ENCODE data around the gene RANBP1.

DNA sequence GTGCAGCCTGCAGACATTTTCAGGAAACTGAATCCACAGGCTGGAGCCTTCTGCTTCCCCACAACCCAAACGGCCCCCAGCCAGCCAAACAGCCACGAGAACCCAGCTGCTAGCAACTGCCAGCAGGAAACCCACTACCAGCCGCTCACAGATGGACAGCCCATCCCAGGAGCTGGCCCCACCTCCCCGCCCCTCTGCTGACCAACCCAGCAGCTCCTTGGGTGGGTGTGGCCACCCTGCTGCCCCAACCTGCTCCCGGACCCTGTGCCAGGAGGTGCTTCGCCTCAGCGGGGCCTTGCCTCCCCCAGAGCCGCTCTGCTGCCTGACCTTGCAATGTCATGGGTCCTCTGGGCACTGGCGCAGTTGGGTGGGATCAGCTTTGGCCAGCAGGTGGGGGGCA is 43.2 kb downstream of the RANBP1 start:
- TF ChIP-seq, protein P1, sequence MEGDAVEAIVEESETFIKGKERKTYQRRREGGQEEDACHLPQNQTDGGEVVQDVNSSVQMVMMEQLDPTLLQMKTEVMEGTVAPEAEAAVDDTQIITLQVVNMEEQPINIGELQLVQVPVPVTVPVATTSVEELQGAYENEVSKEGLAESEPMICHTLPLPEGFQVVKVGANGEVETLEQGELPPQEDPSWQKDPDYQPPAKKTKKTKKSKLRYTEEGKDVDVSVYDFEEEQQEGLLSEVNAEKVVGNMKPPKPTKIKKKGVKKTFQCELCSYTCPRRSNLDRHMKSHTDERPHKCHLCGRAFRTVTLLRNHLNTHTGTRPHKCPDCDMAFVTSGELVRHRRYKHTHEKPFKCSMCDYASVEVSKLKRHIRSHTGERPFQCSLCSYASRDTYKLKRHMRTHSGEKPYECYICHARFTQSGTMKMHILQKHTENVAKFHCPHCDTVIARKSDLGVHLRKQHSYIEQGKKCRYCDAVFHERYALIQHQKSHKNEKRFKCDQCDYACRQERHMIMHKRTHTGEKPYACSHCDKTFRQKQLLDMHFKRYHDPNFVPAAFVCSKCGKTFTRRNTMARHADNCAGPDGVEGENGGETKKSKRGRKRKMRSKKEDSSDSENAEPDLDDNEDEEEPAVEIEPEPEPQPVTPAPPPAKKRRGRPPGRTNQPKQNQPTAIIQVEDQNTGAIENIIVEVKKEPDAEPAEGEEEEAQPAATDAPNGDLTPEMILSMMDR (IDR thresholded peaks at IDR 0.05; ENCODE audit: borderline replicate concordance, extremely low read depth, low read length, poor library complexity, severe bottlenecking) = no peak
- no peak for TF ChIP-seq EZH2 (IDR thresholded peaks at IDR 0.05; ENCODE audit: borderline replicate concordance, low read depth, low read length, severe bottlenecking)
